ENCODE measurements around the gene ABT1. TPM values are rescaled to one million over a fixed set of nuclear protein-coding genes. Genes with fewer than 3 reads are reported as not detected.

ABT1 gene
- total RNA-seq, 2 experiments from 2014 or later, result 26.3 to 34.6 TPM

DNA sequence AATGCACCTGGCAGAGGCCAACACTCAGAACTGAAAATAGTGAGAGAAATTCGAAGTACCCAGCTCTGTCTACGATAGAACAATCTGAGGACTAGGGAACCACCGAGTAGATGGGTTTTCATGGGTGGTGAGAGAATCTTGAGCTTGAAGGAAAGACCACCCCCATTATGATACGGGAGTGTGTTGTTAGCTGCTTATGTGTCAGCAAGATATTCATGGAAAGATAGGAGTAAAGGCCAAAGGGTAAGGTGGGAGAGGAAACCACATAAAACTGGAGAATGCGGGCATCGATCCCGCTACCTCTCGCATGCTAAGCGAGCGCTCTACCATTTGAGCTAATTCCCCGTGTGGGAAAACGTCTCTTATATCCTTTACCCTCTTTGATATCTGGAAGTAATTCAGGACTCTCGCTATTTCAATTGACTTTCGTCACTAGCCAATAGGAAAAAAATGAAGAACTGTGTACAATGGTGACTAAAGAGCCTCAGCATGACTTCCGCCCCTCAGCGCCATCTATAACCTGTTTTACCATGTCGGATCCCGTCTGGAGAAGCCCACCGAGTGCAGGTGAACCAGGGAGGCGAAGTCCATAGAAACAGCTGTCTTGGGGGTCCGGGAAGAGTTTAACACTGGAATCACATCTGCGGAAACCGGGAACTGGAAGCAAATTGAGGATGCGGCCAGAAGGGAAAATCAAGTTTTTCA lies 25.0 kb upstream of the ABT1 start:
- intact Hi-C loops (cut with micrococcal nuclease; ENCODE audit: unreplicated experiment), result loop anchor here (1.0 kb wide), 1 partner anchor 24 kb away; no protein-coding TSS in a partner anchor
- no peak for DNase-seq (ENCODE audit: low spot score)
- Histone ChIP-seq H3K36me3 (ENCODE audit: insufficient read depth, low read length) (no peaks in the 10 kb centered on the region), H3K9me3 (ENCODE audit: low read length) (no peaks in the 10 kb centered on the region), H3K79me2 (ENCODE audit: insufficient read depth, low read depth, low read length) (no peaks in the 10 kb centered on the region), H3K4me2 (ENCODE audit: low read length) (peak overlapping the region; percentile 51), H2AFZ (ENCODE audit: low read length) (no peak overlapping the region; the same call in 1 of the 2 replicates), H3K4me3 (ENCODE audit: low read depth, low read length, poor library complexity, severe bottlenecking) (peak overlapping the region; percentile 50), H3K9me2 (ENCODE audit: insufficient read depth, low read length) (no peaks in the 10 kb centered on the region), H4K20me1 (ENCODE audit: insufficient read depth, low read length) (no peaks in the 10 kb centered on the region), H3K4me1 (ENCODE audit: insufficient read depth, low read length, poor library complexity, severe bottlenecking) (peaks cover 24% of the 10 kb centered on the region), H3K27ac (ENCODE audit: low read depth, low read length, poor library complexity, severe bottlenecking) (no peak overlapping the region)
- ChIA-PET POLR2A (interaction anchor here (0.6 to 1.0 kb wide), 7 partner anchors 15 to 595 kb away, joined by 3 to 6 read pairs (median 3); no protein-coding TSS in a partner anchor), CTCF (ENCODE audit: unreplicated experiment) (no interaction called here)
- BruUV-seq (replicated peaks), result no TSS peak
- TF ChIP-seq, protein P1, sequence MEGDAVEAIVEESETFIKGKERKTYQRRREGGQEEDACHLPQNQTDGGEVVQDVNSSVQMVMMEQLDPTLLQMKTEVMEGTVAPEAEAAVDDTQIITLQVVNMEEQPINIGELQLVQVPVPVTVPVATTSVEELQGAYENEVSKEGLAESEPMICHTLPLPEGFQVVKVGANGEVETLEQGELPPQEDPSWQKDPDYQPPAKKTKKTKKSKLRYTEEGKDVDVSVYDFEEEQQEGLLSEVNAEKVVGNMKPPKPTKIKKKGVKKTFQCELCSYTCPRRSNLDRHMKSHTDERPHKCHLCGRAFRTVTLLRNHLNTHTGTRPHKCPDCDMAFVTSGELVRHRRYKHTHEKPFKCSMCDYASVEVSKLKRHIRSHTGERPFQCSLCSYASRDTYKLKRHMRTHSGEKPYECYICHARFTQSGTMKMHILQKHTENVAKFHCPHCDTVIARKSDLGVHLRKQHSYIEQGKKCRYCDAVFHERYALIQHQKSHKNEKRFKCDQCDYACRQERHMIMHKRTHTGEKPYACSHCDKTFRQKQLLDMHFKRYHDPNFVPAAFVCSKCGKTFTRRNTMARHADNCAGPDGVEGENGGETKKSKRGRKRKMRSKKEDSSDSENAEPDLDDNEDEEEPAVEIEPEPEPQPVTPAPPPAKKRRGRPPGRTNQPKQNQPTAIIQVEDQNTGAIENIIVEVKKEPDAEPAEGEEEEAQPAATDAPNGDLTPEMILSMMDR (conservative IDR thresholded peaks at IDR 0.05; ENCODE audit: low read length), result no peak
- no peak for TF ChIP-seq EZH2phosphoT487 (IDR thresholded peaks at IDR 0.05; ENCODE audit: borderline replicate concordance, low read depth, low read length)

DNA sequence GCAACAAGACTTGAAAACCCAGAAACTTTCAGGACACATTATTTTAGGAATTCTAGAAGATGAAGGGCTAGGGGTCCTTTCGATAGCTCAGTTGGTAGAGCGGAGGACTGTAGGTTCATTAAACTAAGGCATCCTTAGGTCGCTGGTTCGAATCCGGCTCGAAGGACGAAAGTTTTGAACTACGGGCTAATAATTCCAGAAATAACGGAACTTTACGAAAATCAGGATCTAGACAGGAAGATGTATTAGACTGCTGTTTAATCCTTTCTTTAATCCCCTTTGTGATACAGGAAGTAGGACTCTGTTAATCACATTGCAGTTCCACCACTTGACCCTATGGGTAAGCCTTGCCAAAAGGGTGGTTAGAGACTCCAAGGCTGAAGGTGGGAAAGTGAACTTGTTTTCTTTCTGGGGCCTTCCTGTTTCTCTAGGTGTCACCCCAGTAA lies 21.2 kb upstream of the ABT1 start:
- CTCF ChIA-PET (ENCODE audit: unreplicated experiment), result no interaction called here
- H3K4me1 ChIP-seq (ENCODE audit: insufficient read depth, low read length, poor library complexity, severe bottlenecking), result peaks cover 19% of the 10 kb centered on the region
- TF ChIP-seq, protein P1 (conservative IDR thresholded peaks at IDR 0.05; ENCODE audit: low read length), result no peak
- TF ChIP-seq EZH2phosphoT487 (IDR thresholded peaks at IDR 0.05; ENCODE audit: borderline replicate concordance, low read depth, low read length), result no peak
- intact Hi-C loops (cut with micrococcal nuclease; ENCODE audit: unreplicated experiment), result no loop called here
- no peak overlapping the region for H2AFZ ChIP-seq (ENCODE audit: low read length)
- no peaks in the 10 kb centered on the region for H3K9me2 ChIP-seq (ENCODE audit: insufficient read depth, low read length)
- H3K4me3 ChIP-seq (ENCODE audit: low read depth, low read length, poor library complexity, severe bottlenecking), result no peak overlapping the region
- no peak overlapping the region for H3K27ac ChIP-seq (ENCODE audit: low read depth, low read length, poor library complexity, severe bottlenecking)
- H3K36me3 ChIP-seq (ENCODE audit: insufficient read depth, low read length), result no peaks in the 10 kb centered on the region
- H3K79me2 ChIP-seq (ENCODE audit: insufficient read depth, low read depth, low read length), result no peaks in the 10 kb centered on the region
- POLR2A ChIA-PET, result no interaction called here
- BruUV-seq (replicated peaks), result no TSS peak
- no peak overlapping the region for H3K4me2 ChIP-seq (ENCODE audit: low read length)
- H3K9me3 ChIP-seq (ENCODE audit: low read length), result peaks cover 8% of the 10 kb centered on the region
- H4K20me1 ChIP-seq (ENCODE audit: insufficient read depth, low read length), result no peaks in the 10 kb centered on the region
- no peak for DNase-seq (ENCODE audit: low spot score)

DNA sequence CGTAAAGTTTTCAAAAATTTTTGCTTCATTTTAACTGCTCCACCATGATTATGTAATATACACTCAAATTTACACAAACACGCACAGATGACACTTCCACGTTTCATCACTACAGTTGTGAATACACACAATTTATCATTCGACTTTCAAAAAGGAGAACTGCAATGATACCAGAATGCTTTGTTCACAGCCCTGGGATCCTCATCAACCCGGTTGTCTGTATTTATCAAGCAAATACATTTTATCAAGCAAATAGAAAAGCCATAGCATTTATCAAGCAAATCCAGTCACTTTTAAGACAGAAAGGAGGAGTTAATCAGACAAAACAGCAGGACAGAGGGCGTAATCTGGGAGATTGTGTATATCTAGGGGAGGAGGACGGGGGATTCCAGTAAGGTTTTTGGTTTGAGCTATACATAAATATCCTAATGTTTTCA lies 20.3 kb upstream of the ABT1 start:
- intact Hi-C loops (cut with micrococcal nuclease; ENCODE audit: unreplicated experiment), result no loop called here

More for the DNA sequence above, 20.3 kb upstream of the ABT1 start:
- Histone ChIP-seq H3K9me2 (ENCODE audit: insufficient read depth, low read length) (no peaks in the 10 kb centered on the region), H3K4me2 (ENCODE audit: low read length) (no peak overlapping the region), H3K9me3 (ENCODE audit: low read length) (peaks cover 8% of the 10 kb centered on the region), H3K36me3 (ENCODE audit: insufficient read depth, low read length) (no peaks in the 10 kb centered on the region), H3K4me3 (ENCODE audit: low read depth, low read length, poor library complexity, severe bottlenecking) (no peak overlapping the region), H3K4me1 (ENCODE audit: insufficient read depth, low read length, poor library complexity, severe bottlenecking) (peaks cover 18% of the 10 kb centered on the region), H3K79me2 (ENCODE audit: insufficient read depth, low read depth, low read length) (no peaks in the 10 kb centered on the region), H3K27ac (ENCODE audit: low read depth, low read length, poor library complexity, severe bottlenecking) (no peak overlapping the region), H2AFZ (ENCODE audit: low read length) (peak overlapping the region; percentile 28; the same call in 1 of the 2 replicates), H4K20me1 (ENCODE audit: insufficient read depth, low read length) (no peaks in the 10 kb centered on the region)
- CTCF ChIA-PET (ENCODE audit: unreplicated experiment), result no interaction called here
- POLR2A ChIA-PET, result interaction anchor here (0.8 to 1.4 kb wide), 5 partner anchors 13 to 304 kb away, joined by 3 to 9 read pairs (median 4); a partner anchor contains a TSS
- DNase-seq (ENCODE audit: low spot score), result no peak
- TF ChIP-seq EZH2phosphoT487 (IDR thresholded peaks at IDR 0.05; ENCODE audit: borderline replicate concordance, low read depth, low read length), result no peak
- TF ChIP-seq, protein P1 (conservative IDR thresholded peaks at IDR 0.05; ENCODE audit: low read length), result no peak
- no TSS peak for BruUV-seq (replicated peaks)
